HG02763 (cell line): ENCODE data around the gene NME7.

Experiments used
- ATAC-seq: cut with Tn5 transposase; IDR thresholded peaks from one replicate; pipeline ENCODE4 v1.9.1; 2021; ENCODE audit warnings: mild to moderate bottlenecking, moderate library complexity; ENCODE audit not compliant: unreplicated experiment

The NME7 gene

GRCh38 chr1:169109561-169110134 lies 257.9 kb downstream of the NME7 start:
- ATAC-seq = no peak

DNA sequence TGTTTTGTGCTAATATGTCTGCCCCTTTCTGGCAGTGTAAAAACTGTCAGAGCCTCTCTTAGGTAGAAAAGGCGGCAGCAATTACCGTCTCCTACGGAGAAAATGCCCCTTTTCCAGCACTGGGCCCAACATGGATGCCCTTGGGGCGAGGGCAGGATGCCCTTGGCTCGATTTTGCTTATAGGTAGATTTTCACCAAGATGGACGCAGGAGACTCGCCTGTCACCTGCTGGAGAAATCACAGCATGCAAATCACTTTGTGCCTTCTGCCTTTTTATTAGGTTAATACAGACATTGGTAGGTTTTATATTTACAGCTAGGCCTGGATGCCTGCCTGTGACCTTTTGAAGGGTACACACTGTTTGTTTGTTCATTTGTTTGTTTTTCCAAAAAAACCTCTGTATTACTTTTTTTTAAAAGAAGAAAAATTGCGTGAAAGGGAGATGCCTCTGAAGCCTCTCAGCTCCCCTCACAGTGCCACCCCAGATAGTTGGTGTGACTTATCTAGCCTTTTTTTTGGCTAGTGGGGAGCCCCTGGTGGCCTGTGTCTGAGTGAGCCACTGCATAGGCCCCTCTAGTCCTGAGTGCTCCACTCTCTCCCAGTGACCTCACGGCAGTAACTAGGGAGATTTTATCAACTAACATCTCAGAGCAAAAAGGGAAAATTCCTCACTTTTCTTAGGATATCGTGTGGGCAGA lies 258.6 kb downstream of the NME7 start:
- ATAC-seq = no peak

- no peak for ATAC-seq
These were observed 259.4 kb downstream of the NME7 start for GRCh38 chr1:169108223-169108622.

GRCh38 chr1:169107603-169108208 lies 259.9 kb downstream of the NME7 start:
- ATAC-seq = no peak

DNA sequence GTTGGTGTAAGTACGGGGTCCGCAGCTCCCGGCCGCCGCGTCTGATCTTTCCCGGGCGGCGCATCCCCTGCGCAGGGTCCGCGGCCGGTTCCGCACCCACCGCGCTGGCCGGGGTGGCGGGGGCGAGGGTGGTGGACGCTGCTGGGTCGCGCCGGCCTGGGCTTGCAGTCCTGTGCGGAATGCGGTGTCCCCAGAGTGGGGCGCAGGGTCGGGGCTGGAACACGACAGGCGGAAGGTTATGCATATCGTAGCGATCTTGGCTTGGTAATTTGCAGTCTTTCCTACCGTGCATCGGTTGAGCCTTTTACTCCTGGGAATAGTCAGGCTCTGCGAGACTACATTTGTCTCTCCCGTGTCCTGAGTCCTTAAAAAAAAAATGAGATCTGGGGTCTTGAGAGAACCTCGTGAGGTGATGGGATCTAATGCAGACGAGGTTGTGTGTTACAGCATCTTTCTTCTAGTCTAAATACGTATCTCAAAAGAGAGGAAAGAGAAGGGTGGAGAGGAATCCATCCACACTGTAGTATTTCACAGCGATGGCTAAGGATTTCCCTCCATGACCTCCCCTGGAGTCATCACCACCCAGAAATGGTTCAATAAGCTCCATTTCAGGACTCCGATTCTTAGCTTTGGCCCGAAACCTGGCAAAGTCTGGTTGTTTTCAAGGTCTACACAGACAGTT lies 260.5 kb downstream of the NME7 start:
- no peak for ATAC-seq

DNA sequence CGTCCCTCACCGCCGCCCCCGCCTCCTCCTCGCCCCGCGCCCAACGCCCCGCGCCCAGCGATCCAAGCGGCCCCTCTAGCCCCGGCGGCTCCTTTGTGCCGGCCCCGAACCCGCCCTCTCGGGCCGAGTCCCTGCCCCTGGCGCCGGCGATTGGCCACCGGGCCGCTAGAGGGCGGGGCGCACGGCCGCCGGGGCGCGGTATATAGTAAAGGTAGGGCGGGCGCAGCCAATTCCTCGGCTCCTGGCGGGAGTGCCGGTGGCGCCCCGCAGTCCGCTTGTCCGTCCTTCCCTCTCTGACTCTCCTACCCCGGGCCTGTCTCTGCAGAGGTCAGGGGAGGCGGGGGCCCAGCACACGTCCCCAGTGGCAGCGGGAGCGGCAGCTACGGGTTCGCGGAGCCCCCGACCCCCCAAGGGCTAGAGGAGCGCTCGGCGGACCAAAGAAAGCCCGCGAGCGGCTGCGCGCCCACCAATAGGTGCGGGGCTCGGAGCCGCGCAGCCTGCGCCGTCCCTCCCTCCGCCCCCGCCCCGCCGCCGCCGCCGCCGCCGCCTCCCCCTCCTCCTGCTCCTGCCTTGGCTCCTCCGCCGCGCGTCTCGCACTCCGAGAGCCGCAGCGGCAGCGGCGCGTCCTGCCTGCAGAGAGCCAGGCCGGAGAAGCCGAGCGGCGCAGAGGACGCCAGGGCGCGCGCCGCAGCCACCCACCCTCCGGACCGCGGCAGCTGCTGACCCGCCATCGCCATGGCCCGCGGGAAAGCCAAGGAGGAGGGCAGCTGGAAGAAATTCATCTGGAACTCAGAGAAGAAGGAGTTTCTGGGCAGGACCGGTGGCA lies 261.3 kb downstream of the NME7 start, which contains the start of gene ATP1B1:
Gene ATP1B1 (plus strand): TSS at position 596 of the 826 bp plus-strand sequence. CDS start 140 bp downstream, at position 736.
- peak; percentile 82 for ATAC-seq

DNA sequence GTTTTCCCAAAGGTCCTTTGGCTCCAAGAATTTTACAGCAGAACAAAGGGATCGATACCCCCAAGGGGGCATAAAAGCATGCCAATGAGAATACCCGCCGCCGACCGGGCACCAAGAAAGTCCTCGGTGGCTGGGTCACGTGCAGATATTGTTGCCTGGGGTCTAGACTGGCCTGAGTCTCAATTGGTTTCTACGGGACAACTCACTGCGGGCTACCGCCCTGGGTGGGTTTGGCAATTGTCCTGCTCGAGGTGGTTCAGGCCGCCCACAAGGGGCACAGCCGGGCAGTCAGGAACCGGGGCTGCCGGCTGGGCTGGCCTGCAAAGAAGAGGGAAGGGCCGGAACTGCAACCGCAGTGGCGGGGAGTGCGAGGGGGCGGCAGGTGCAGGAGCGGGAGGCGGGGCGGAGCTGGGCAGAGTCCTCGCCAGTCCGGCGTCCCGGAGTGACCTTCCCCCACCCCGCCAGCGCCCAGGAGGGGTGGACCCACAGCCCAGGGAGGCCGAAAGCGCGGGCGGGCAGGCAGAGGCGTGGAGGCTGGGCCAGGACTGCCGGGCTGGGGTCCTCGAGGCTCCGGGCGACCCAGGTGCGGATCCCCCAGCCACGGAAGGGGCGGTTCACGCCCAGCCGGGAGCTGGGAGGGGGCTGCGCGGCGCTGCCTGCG lies 262.0 kb downstream of the NME7 start:
- ATAC-seq = peak; percentile 35

DNA sequence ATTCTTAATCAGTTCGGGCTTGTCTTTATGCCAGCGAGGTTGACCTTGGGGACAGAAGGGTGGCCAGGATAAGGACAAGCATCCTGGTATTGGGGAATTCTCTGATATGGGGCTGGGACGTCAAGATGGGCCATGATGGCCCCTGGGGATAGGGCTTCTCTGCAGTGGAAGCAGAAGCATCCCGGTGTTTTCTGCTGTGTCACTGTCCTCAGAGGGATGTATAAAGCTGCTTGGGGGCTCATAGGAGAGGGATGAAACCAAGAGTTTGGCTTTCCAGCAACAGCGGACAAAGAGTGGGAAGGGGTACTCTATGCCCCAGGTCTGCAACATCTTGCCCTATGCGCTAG lies 262.5 kb downstream of the NME7 start:
- ATAC-seq = no peak

- no peak for ATAC-seq
These were observed 264.1 kb downstream of the NME7 start for GRCh38 chr1:169103480-169103893.

- ATAC-seq = no peak
These were observed 264.6 kb downstream of the NME7 start for GRCh38 chr1:169103002-169103401.

DNA sequence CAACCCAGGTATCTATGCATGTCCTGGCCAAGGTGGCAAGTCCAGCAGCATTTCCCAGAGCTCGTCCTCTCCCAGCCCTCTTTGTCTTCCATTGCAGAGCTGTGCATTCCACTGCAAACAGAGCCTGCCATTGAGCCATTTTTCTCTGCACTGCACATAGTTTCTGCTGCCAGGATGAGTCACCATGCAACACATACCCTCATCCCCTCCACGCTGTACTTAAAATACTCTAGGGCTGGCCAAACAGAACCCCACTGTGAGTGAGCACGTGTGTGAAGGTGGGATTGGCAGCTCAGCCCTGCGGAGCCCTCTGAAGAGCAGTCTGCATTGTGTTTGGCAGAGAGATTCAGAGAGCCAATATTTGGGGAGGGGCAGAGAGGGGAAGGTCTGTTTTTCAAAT lies 265.0 kb downstream of the NME7 start:
- ATAC-seq = no peak

GRCh38 chr1:169100651-169101088 lies 266.9 kb downstream of the NME7 start:
- ATAC-seq = no peak

GRCh38 chr1:169100208-169100607 lies 267.4 kb downstream of the NME7 start:
- no peak for ATAC-seq

- no peak for ATAC-seq
These were observed 268.0 kb downstream of the NME7 start for GRCh38 chr1:169099561-169099960.

GRCh38 chr1:169098380-169098779 lies 269.2 kb downstream of the NME7 start:
- no peak for ATAC-seq

DNA sequence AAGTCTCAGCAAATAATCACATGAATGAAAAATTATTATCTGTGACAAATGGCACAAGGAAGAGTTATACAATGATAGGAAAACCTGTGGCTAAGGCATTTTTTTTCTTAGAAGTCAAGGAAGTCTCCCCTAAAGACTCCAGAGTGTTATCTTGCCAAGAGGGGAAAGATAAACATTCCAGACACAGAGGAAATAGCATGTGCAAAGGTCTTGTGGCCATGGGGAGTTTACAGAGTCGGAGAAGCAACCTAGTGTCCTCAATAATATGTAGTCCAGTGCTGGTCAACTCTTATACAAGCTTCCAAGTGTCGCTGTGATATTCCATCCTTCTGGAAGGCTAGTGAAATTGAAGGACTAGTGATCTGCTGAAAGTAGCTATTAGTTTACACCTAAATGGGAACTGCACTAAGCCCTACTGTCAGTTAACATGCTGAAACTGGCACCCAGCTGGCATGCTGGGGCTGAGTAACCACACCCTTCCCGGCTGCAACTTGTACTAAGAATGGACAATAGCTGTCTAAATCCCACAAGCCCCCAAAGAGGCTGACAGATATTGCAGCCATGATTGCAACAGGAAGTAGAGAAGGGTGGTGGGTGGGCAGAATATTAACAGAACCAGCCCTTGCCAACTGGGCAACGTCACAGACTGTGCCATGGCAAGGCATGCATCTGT lies 272.6 kb downstream of the NME7 start:
- ATAC-seq = no peak

DNA sequence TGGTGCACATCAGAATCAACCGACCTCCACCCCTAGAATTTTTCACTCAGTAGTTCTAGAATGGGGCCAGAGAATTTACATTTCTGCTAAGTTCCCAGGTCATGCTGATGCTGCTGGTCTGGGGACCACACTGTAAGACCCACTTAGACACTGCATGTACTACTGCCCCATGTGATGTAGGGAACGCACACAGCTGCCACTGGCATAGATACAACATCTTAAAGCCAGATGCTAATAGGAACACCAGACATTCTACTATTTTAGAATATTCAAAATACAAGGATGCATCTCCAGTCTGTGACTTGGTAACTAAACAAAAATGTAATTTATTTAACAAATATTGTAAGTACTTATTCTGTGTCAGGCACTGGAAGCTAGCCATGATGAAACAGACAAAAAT lies 275.2 kb downstream of the NME7 start:
- ATAC-seq = no peak

DNA sequence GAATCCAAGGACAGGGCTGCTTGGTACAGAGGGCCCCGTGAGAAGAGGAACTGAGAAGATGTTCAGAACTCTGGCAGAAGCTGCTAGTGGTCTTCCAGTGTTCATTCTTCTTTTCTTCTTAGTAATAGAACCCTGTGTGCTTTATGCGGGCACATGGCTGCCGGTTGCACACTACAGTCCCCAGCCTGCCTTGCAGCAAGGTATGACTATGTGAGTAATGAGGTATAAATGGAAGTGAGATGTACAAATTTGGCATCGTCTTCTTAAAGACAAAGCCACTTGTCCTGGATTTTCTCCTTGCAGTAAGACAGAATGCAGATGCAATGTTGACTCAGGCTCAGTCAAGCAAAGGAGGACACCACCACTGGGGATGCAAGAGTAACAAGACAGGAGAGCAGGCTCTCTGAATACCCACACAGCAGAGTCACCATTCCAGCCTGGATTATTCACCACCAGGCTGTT lies 276.1 kb downstream of the NME7 start:
- ATAC-seq = peak; percentile 74

DNA sequence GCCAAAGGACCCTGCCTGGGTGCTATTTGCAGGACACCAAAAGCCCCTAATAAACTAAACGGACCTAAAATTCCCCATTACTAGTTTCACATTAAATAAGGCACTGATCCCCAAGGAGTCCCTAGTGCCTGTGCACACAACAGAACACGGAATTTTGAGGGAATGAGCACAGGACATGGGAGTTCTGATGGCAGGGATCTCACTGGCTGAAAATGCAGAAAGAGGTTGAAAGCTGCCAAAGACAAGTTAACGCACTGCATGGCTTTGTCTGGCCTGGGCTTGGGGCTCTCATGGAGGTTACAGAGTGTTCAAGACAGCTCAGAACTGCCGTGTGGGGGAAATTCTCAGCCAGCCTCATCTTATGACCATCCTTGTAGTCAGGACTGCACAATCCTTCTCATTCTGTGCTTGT lies 276.7 kb downstream of the NME7 start:
- ATAC-seq = peak; percentile 40
